CD1c-positive myeloid dendritic cell (primary cell): ENCODE results near the gene IKZF4.
"Not testable (repeated sequence)": the region's sequence is repeated elsewhere in the genome, so short reads cannot be mapped to it uniquely, and the experiment has no call there.

Experiments used
- DNase-seq: peaks from one replicate; pipeline ENCODE4 v3.0.0-alpha.2; 2016; ENCODE audit errors: extremely low spot score

Gene IKZF4

DNA sequence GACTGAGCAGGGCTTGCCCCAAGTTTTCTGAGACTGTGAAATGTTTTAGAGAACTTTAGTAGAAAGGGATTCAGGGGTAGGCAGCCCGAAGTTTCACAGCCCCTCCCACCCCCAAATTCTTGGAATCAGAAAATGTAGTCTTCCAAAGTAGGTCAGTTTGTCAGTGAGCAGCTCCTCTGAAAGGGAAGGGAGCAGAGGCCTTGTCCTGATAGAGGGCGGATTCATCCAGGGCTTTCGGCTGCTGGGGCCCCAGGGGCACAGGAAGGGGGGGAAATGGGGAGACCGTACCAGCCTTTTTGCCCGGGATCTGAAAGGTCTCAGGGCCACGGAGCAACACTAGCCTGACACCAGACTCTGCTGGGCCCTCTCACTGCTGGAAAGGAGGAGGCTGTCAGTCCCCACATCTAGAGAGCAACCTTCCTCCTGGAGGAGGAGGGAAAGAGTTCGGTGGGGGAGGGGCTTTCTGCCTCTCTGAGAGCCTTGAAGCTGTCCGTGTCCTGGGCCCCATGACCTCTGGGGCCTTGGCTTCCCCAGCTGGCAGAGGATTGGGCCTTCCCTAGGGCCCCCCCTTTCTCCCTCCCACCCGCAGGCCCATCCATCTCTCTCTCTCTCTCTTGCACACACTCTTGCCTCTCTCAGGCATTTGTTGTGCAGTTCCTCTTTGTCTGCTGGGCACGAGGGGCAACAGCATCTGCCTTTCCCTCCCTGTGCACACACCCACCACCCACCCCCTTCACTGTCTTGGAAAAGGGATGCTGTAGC lies at the start of gene IKZF4:
Gene IKZF4, plus strand, starts transcription at position 621 of the 762 bp plus-strand sequence. CDS start 451 bp downstream, outside the sequence.
- peak; percentile 63 for DNase-seq

DNA sequence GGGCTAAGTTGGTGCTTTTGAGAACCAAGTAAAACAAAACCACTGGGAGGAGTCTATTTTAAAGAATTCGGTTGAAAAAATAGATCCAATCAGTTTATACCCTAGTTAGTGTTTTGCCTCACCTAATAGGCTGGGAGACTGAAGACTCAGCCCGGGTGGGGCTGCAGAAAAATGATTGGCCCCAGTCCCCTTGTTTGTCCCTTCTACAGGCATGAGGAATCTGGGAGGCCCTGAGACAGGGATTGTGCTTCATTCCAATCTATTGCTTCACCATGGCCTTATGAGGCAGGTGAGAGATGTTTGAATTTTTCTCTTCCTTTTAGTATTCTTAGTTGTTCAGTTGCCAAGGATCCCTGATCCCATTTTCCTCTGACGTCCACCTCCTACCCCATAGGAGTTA lies 48.8 kb upstream of the IKZF4 start:
- no peak for DNase-seq

DNA sequence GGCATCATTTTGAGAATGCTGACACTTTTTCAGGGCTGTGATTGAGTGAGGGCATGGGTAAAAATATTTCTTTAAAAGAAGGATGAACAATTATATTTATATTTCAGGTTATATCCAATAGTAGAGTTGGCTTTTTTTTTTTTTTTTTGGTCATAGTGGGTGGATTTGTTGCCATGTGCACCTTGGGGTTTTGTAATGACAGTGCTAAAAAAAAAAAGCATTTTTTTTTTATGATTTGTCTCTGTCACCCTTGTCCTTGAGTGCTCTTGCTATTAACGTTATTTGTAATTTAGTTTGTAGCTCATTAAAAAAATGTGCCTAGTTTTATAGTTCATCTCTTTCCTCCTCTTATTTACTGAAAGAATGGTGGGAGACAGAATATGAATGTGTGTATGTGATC lies 48.4 kb upstream of the IKZF4 start:
- DNase-seq: no peak

DNA sequence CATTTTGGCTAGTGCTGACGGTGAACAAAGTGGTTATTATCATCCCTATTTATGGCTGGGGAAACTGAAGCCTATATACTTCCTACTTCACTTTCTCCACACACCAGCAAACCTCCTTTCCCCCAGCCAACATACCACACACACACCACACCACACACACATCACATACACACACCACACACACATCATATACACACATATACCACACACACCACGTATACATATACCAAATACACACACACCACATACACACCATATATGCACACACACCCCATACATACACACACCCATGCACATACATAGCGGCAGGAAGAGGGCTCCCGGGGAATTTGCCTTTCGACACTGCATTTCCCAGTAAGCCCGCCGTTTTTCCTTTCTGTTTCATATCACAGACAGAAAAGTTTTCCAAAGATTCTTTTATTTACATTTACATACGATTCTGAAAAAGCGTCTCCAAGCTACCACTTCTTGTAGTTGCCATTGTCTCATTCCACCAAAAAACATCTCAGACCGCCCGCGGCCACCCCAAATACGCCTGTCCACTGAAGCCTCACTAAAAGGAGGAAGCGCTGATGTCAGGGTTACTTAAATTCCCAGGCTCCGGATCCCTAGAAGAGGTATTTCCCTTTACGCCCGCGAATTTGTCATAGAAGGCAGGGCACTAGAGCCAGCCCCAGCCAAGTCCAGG lies 47.8 kb upstream of the IKZF4 start:
- DNase-seq: no peak

DNA sequence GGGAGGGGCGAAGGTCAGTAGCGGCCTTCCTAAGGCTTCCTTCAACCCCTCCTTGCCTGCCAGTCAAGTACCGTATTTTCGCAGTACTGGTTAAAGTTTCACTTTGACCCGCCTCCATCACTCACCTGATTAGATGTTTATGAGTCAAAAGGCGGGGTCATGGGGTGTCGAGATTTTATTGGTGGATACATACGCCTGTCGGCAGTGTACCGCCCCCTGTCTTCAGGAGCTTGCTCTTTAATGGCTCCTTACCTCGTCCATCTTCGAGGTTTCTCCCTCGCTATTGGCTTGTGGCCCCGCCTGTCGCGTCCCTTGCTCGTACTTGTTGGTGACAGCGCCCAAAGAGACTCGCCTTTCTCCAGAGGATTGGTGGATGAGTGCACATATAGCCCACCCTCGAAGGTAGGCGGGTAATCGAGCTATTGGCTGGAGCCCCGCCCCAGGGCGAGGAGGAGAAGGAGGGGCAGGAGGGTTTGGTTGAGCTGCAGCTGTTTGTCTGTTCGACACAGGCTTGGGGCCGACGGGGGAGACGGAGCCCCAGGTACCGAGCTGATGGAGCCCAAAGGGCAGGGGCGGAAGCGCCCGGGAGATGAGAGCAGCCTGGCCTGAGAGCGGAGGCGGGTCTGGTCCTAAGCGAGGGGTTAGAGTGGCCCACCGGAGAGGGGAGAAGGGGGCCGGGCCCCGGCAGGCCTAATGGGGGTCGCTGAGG lies 47.1 kb upstream of the IKZF4 start, which contains the start of gene RAB5B:
Gene RAB5B, plus strand, starts transcription at position 480 of the 709 bp plus-strand sequence. CDS start 12,883 bp downstream, outside the sequence.
- peak; percentile 99 for DNase-seq

DNA sequence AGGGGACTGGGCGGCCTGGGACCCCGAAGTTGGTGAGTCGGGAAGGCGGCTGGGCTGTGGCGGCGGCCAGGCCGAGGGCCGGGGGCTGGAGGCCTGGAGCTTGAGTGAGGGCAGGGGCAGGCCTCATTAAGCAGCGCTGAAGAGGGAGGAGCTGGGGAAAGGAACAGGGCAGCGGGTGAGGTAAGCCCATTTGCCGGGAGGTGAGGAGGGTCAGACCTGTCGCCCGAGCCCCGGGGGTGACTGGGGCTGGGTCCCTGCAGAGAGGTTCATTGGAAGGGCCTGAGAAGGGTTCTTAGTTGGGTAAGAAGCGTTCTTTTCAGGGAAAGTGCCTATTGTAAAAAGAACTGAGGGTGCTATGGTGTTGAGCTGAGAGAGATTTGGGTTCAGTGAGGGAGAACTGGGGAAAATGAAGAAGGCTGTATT lies 46.5 kb upstream of the IKZF4 start:
- DNase-seq: peak; percentile 30

DNA sequence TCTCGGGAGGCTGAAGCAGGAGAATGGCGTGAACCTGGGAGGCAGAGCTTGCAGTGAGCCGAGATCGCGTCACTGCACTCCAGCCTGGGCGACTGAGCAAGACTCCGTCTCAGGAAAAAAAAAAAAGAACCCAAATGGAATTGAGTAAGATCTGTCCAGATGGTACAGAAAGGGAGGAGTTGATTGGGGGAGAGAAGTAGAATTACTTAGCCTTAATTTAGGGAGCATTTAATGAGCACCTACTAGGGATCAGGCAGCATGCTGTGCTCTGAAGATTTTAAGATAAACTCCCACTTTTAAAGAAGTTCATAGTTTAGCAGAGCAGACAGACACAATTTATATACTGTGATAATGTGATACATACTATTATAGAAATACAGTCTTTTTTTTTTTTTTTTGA lies 42.5 kb upstream of the IKZF4 start:
- no peak for DNase-seq

DNA sequence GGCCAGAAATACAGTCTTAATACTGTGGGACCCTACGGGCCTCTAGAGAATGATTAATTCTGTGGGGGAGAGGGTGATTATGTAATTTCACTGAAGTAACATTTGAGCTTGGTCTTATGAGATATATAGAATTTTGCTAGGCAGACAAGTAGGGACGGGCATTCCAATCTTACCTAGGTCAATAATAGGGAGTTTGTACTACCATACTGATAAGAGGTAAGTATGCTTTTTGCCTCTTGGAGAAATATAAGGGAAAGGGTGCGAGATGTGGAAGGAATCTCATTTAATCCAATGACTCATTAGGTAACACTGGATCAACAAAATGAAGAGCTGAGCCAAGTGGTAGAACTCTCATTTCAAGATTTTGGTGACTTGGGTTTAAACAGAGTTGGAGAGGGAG lies 41.8 kb upstream of the IKZF4 start:
- DNase-seq: no peak

DNA sequence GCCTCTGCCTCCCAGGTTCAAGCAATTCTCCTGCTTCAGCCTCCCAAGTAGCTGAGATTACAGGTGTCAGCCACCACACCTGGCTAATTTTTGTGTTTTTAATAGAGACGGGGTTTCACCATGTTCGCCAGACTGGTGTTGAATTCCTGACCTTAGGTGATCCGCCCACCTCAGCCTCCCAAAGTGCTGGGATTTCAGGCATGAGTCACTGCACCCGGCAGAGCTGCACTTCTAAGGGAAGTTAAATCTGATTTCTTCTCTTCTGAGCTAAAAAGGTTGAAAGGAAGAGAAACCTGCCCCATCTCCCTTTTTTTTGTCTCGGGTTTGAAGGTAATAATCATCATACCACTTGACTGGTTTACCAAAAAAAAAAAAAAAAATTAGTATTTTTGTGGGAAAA lies 39.0 kb upstream of the IKZF4 start:
- not testable (repeated sequence) for DNase-seq

DNA sequence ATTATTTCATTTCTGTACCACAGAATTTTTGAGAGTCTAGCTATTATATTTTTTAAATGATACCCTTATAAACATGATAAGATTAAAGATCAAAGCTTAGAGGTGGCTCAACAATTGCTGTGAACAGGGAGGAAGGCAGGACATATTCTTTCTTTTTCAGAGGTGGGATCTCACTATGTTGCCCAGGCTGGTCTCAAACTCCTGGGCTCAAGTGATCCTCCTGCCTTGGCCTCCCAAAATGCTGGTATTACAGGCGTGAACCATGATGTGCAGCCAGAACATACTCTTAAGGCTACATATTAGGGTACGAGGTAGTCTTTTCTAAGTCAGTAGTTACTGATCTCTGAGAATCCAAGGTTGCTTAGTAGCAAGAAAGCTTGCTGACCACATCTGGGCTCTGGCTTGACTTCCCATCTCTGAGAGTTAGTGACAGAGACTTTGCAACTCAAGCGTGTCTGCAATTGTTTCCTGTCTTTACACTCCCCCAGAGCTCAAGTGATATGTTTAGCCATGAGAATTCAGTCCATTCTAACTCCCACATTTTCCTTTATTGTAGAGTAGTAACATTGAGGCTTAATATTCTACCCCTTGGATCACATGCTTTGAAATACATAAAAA lies 38.4 kb upstream of the IKZF4 start:
- DNase-seq: peak; percentile 28

DNA sequence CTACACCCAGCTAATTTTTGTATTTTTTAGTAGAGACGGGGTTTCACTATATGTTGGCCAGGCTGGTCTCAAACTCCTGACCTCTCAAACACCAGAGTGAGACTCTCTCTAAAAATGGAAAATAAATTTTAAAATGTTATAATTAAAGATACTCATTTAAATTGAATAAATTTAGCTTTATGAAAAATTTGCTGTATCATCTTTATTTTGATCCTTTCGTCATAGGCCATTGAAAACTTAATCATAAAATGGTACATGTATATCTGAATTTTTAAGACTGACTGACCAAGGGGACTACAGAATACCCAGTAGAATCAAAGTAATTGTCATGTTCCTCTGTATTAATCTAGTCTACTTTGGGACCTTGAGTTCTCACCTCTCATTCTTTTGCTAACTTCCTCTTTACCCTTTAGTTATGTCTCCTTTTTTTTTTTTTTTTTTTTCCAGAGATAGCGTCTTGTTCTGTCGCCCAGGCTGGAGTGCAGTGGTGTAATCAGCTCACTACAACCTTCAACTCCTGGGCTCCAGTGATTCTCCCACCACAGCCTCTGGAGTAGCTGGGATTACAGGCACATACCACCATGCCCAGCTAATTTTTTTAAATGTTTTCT lies 37.5 kb upstream of the IKZF4 start:
- DNase-seq: no peak

DNA sequence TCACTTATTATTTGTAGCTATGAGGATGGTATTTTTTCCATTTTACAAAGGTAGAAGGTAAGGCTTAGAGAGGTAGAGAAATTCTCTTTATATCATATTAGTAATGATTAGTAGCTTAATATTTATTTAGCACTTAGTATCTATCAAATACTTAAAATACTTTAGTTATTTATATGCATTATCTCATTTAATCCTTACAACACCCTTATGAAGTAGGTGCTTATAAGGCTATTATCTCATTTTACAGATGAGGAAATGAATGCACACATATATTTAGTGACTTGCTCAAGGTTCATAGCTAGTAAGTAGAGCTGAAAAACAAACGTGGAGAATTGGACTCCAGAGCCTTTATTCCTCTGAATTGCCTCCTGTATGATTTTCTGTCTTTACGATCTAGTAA lies 36.0 kb upstream of the IKZF4 start:
- DNase-seq: no peak

DNA sequence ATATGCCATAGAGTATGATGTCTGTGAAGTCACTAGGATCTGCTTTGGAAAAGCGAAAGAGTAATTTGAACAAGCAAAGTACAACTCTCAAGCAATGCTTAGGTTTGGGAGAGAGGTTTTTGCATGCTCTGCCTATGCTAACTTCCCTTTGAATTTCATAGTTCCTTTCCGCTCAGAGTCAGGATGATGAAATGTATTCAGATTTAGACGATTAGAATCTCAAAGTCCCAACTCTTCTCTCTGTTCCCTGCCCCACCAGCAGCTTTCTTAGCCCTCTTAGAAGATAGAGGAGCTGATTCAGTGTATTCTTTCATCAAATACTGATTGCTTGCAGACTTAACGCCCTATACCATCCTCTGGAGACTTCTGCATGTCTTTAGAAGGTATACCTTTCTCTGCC lies 35.5 kb upstream of the IKZF4 start:
- no peak for DNase-seq

DNA sequence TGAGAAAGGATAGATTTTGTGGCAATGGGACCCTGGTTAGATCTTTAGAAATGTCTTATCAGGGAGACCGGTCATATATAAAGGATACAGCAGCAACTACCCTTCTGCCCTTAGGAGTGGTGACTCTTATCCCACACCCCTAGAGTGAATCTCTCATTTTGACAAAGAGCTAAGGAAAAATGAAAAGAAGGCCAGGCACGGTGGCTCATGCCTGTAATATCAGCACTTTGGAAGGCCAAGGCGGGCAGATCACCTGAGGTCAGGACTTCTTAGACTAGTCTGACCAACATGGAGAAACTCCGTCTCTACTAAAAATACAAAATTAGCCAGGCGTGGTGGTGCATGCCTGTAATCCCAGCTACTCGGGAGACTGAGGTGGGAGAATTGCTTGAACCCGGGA lies 34.9 kb upstream of the IKZF4 start:
- not testable (repeated sequence) for DNase-seq

DNA sequence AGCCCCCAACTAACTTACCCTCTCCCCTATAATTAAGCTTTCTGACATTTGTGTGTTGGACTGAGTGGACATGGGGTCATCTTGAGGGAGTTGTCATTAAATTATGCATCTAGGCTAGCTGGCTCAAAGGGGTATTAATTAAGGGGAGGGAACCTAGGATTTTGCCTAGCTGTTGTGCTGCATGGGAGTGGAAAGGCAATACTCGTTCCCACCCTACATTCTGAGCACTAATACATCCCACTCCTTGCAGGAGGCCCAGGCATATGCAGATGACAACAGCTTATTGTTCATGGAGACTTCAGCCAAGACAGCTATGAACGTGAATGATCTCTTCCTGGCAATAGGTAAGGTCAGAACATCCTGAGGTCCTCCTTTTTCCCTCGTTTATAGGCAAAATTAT lies 29.7 kb upstream of the IKZF4 start:
- DNase-seq: no peak

DNA sequence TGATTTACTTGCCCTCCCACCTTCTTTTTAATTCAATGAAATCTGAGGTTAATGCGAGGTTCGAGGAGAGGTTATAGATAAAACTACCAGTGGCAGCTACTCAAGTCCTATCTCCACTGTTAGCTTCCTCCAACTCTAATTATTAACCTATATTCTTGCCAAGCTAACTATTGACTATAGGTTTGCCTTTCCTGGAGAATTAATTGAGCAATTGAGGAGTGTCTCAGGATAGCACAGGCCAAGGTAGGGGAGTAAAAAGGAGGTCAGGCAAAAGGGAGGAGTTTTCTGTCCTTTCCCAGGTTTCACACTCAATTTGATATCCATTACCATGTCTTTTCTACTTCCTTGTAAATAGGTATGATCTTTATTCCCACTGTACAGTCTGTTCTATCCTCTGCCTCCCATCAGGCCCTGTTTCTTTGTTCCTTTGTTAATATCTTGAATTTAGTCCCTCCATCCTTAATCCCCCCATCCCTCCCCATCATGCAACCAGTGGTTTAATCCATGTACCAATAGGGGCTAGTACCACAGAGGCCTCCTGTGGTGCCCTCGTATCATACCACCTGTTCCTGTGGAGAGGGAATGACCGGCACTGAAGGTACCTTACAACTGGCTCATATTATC lies 27.5 kb upstream of the IKZF4 start:
- DNase-seq: no peak

DNA sequence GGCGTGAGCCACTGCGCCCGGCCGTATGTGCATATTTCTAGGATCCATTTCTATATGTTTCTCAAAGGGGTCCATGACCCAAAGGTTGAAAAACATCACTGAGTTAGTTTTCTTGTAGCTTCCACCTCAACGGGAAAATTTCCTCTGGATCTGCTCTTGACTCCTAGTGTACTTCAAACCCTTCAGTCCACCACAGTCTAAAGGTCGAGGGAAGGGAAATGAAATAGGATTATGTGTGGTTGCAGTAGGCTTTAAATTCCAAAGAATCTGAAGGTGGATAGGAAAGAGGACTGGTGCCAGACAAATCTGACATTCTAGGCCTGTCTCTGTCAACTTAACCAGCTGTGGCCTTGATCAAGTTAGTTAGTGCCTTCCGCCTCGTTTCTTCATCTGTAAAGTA lies 25.5 kb upstream of the IKZF4 start:
- no peak for DNase-seq

DNA sequence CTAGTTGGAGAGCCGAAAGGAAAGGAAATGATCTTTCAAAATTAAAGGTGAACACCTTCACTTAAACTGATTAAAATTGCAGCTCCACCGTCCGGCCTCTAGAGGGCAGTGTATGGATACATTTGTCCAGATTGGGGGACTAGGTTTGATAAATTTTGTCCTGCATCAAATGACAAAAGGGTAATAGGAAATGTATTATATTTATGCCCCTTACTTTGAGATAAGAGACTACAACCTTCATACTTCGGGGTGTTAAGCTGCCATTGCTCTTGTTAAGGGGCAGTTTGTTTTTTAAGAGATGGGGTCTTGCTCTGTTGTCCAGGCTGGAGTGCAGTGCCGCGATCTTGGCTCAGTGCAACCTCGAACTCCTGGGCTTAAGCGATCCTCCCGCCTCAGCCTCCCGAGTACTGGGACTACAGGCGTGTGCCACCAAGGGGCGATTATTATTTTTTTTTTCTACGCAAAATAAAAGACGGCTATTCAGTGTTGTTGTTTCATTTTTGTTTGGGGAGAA lies 24.6 kb upstream of the IKZF4 start:
- DNase-seq: peak; percentile 85

DNA sequence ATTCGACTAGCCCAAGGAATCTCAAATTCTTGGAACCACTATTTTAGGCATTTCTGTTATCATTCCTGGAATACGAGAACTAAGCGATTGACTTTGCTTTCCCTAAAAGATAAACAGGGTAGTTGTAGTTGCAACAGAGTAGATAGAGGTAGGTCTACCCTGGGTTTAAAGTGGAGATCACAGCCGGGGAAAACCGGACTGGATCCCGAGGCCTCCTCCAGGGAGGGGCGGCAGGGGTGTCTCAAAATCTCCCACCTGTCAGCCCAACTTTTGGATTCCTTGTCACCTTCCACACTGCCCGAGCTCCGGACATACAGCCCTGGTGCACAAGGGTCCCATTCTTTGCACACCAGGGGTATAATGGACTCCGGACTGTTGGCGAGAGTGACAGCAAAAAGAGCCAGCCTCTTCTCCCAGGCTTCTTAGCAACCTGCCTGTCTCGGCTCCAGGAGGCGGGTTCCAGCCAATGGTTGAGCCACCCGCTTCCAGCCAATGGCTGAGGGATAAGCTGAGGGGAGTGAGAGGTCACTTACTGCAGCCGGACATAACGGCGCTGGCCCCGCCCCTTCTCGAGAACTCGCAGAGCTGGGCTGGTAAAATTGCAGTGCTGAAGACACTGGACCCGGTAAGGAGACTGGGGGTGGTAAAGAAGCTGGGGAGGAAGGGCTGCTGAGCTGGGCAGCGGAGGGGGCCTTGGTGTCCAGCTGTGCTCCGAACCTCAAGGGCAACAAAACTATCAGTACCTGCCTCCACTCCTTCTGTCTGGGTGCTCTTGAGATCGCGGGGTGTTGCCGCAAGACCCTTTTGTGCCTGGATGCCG lies 23.9 kb upstream of the IKZF4 start, which contains the start of gene SUOX:
Gene SUOX, plus strand, starts transcription at position 562 of the 820 bp plus-strand sequence. CDS start 4,946 bp downstream, outside the sequence.
- DNase-seq: peak; percentile 96

DNA sequence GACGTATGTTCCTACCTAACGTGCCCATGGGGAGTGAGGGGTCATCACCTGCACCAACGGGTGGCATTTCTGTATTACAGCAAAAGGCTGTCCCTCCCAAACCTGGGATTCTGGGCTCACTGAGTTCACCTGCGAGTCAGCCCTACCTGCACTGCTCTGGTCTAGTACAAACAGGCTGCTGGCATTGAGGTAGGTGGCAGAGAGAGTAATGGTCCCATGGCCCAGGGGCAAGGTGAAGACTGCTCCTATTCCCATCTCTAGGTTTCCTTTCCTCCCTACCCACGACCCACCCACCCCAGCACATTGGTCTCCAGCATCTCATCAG lies 23.3 kb upstream of the IKZF4 start:
- no peak for DNase-seq
